ENCODE measurements around the gene SYT1.

DNA sequence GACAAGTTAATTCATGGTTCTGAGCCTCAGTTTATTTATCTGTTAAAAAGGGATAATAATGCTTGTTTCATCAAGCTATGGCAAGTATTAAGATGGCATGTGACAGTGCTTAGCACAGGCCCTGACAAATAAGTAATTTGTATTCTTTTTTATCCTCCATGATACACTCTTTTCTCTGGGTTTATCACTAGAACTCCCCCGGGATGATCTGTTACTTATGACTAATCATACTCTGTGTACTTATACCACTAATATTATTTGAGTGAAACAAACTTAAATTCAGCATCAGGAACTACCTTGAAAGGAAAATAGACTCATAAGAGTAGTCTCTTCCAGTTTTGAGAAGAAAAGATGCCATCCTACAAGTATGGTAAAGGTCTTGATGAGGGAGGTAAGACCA lies 542.4 kb downstream of the SYT1 start:
- TF ChIP-seq EZH2 (IDR thresholded peaks at IDR 0.05; ENCODE audit: insufficient read depth, low read length) (no peak), CTCF (IDR thresholded peaks at IDR 0.05; ENCODE audit: insufficient read depth, low read depth, low read length) (no peak)

All from astrocyte (in vitro differentiated cells and primary cell).